Astrocyte (in vitro differentiated cells and primary cell): ENCODE results near the gene KRT79. TPM values are rescaled to one million over a fixed set of nuclear protein-coding genes. Genes with fewer than 3 reads are reported as not detected.

ENCODE experiments used
- DNase-seq: peaks from one replicate; pipeline ENCODE4 v3.0.0-alpha.2; 2010; ENCODE audit warnings: low read depth
- FAIRE-seq: peaks from 2 replicates; lab custom pipeline; 2011; peaks lifted over from hg19 to GRCh38; lab: Jason Lieb, UNC
- H2AFZ ChIP-seq: 2 replicates; pipeline ENCODE4 v1.6.0; 2012; ENCODE audit warnings: low read depth, low read length, inconsistent platforms
- H3K27ac ChIP-seq: 2 replicates; pipeline ENCODE4 v1.5.1; 2011; ENCODE audit warnings: low read depth, low read length, inconsistent platforms
- H3K27me3 ChIP-seq: 2 replicates; pipeline ENCODE4 v1.6.0; 2011; ENCODE audit warnings: low read length, inconsistent platforms; ENCODE audit not compliant: insufficient read depth
- H3K36me3 ChIP-seq: 2 replicates; pipeline ENCODE4 v1.5.1; 2011; ENCODE audit warnings: low read length, inconsistent platforms; ENCODE audit not compliant: insufficient read depth
- H3K4me1 ChIP-seq: 2 replicates; pipeline ENCODE4 v1.5.1; 2011; ENCODE audit warnings: low read length, inconsistent platforms; ENCODE audit not compliant: insufficient read depth
- H3K4me2 ChIP-seq: 2 replicates; pipeline ENCODE4 v1.6.0; 2012; ENCODE audit warnings: low read length, inconsistent platforms
- H3K4me3 ChIP-seq: 2 replicates; pipeline ENCODE4 v1.5.1; 2011; ENCODE audit warnings: low read depth, mild to moderate bottlenecking, low read length, inconsistent platforms; ENCODE audit not compliant: insufficient read depth
- H3K79me2 ChIP-seq: 2 replicates; pipeline ENCODE4 v1.6.0; 2012; ENCODE audit warnings: mild to moderate bottlenecking, low read length, inconsistent platforms; ENCODE audit not compliant: insufficient read depth
- H3K9ac ChIP-seq: 2 replicates; pipeline ENCODE4 v1.6.0; 2012; ENCODE audit warnings: mild to moderate bottlenecking, low read length, inconsistent platforms
- H3K9me3 ChIP-seq: 2 replicates; pipeline ENCODE4 v1.5.1; 2012; ENCODE audit warnings: low read depth, mild to moderate bottlenecking, low read length, inconsistent platforms; ENCODE audit not compliant: insufficient read depth
- H4K20me1 ChIP-seq: 2 replicates; pipeline ENCODE4 v1.6.0; 2012; ENCODE audit warnings: low read length, inconsistent platforms; ENCODE audit not compliant: insufficient read depth
- H3K27ac Mint-ChIP-seq: one replicate; pipeline ENCODE4 v1.8.0; 2021; ENCODE audit warnings: mild to moderate bottlenecking, mixed read lengths; ENCODE audit not compliant: unreplicated experiment
- H3K27me3 Mint-ChIP-seq: one replicate; pipeline ENCODE4 v1.8.0; 2021; ENCODE audit warnings: low read depth, mixed read lengths; ENCODE audit not compliant: unreplicated experiment
- H3K36me3 Mint-ChIP-seq: one replicate; pipeline ENCODE4 v1.8.0; 2021; ENCODE audit warnings: low read depth, mixed read lengths; ENCODE audit not compliant: unreplicated experiment
- H3K4me1 Mint-ChIP-seq: one replicate; pipeline ENCODE4 v1.8.0; 2021; ENCODE audit warnings: low read depth, mixed read lengths; ENCODE audit not compliant: unreplicated experiment
- H3K4me3 Mint-ChIP-seq: one replicate; pipeline ENCODE4 v1.8.0; 2021; ENCODE audit warnings: mild to moderate bottlenecking, moderate library complexity, mixed read lengths; ENCODE audit not compliant: unreplicated experiment
- H3K9me3 Mint-ChIP-seq: one replicate; pipeline ENCODE4 v1.8.0; 2021; ENCODE audit warnings: mild to moderate bottlenecking, mixed read lengths; ENCODE audit not compliant: unreplicated experiment
- EZH2 ChIP-seq: IDR thresholded peaks from 2 replicates; pipeline ENCODE4 v1.6.1; 2012; ENCODE audit warnings: mild to moderate bottlenecking, low read length, inconsistent platforms; ENCODE audit not compliant: insufficient read depth
- total RNA-seq: library from RNA; stranded (reverse); gene quantifications from 2 replicates; pipeline ENCODE4 v1.2.1, GENCODE V29; 2021
- TF ChIP-seq, protein P1 (sequence below): IDR thresholded peaks from 2 replicates; pipeline ENCODE4 v1.5.1; 2011; ENCODE audit warnings: low read depth, mild to moderate bottlenecking, inconsistent platforms, low read length, moderate library complexity; ENCODE audit not compliant: insufficient read depth

KRT79 gene
- total RNA-seq, 1 donor from 2014 or later: 0.50 TPM

GRCh38 chr12:52807544-52808470, 26.3 kb downstream of the KRT79 start:
- no peak for FAIRE-seq
- H3K9me3 ChIP-seq: no peaks in the 10 kb centered on the region
- H2AFZ ChIP-seq: no peak overlapping the region
- Mint-ChIP-seq H3K36me3 (no peaks in the 10 kb centered on the region), H3K27ac (no peak overlapping the region), H3K27me3 (peaks cover 64% of the 10 kb centered on the region), H3K4me3 (no peak overlapping the region), H3K9me3 (no peaks in the 10 kb centered on the region), H3K4me1 (no peaks in the 10 kb centered on the region)
- no peak overlapping the region for H3K4me2 ChIP-seq
- no peaks in the 10 kb centered on the region for H3K4me1 ChIP-seq
- DNase-seq: no peak
- no peaks in the 10 kb centered on the region for H4K20me1 ChIP-seq
- H3K4me3 ChIP-seq: no peak overlapping the region
- H3K27me3 ChIP-seq: peaks cover 46% of the 10 kb centered on the region
- H3K36me3 ChIP-seq: no peaks in the 10 kb centered on the region
- H3K9ac ChIP-seq: no peak overlapping the region
- H3K27ac ChIP-seq: no peak overlapping the region
- no peaks in the 10 kb centered on the region for H3K79me2 ChIP-seq
- TF ChIP-seq, protein P1, sequence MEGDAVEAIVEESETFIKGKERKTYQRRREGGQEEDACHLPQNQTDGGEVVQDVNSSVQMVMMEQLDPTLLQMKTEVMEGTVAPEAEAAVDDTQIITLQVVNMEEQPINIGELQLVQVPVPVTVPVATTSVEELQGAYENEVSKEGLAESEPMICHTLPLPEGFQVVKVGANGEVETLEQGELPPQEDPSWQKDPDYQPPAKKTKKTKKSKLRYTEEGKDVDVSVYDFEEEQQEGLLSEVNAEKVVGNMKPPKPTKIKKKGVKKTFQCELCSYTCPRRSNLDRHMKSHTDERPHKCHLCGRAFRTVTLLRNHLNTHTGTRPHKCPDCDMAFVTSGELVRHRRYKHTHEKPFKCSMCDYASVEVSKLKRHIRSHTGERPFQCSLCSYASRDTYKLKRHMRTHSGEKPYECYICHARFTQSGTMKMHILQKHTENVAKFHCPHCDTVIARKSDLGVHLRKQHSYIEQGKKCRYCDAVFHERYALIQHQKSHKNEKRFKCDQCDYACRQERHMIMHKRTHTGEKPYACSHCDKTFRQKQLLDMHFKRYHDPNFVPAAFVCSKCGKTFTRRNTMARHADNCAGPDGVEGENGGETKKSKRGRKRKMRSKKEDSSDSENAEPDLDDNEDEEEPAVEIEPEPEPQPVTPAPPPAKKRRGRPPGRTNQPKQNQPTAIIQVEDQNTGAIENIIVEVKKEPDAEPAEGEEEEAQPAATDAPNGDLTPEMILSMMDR: no peak
- TF ChIP-seq EZH2: no peak

- no peak for TF ChIP-seq EZH2
- TF ChIP-seq, protein P1: no peak
- H3K4me3 Mint-ChIP-seq: no peak overlapping the region
- Histone ChIP-seq H3K4me1 (no peaks in the 10 kb centered on the region), H4K20me1 (no peaks in the 10 kb centered on the region), H3K4me2 (no peak overlapping the region), H3K36me3 (no peaks in the 10 kb centered on the region), H3K79me2 (no peaks in the 10 kb centered on the region), H3K27me3 (peaks cover 47% of the 10 kb centered on the region), H3K9me3 (no peaks in the 10 kb centered on the region), H2AFZ (no peak overlapping the region), H3K27ac (no peak overlapping the region), H3K9ac (no peak overlapping the region), H3K4me3 (no peak overlapping the region)
- FAIRE-seq: no peak
- H3K27ac Mint-ChIP-seq: no peak overlapping the region
- H3K4me1 Mint-ChIP-seq: no peaks in the 10 kb centered on the region
- DNase-seq: no peak
- H3K27me3 Mint-ChIP-seq: peaks cover 63% of the 10 kb centered on the region
- no peaks in the 10 kb centered on the region for H3K36me3 Mint-ChIP-seq
- peaks cover 3% of the 10 kb centered on the region for H3K9me3 Mint-ChIP-seq
Observed at GRCh38 chr12:52806821-52807543, 27.1 kb downstream of the KRT79 start.
